CD8-positive, alpha-beta memory T cell (primary cell): Measurements from ENCODE around the gene CISD1. TPM values are rescaled to one million over a fixed set of nuclear protein-coding genes. Genes with fewer than 3 reads are reported as not detected.

ENCODE experiments used
- CTCF ChIA-PET: fragments of 350-600 bp; sonication (Branson Sonifier 250); formaldehyde crosslinking; loops from one replicate; lab custom pipeline; 2021; ENCODE audit warnings: antibody characterized with exemption; lab: Charles Lee
- POLR2A ChIA-PET: fragments of 350-600 bp; sonication (Branson Sonifier 250); formaldehyde crosslinking; loops from one replicate; lab custom pipeline; 2021; ENCODE audit warnings: antibody characterized with exemption; lab: Charles Lee
- DNase-seq, 5 donors: peaks; one replicate each; pipeline versions ENCODE4 v3.0.0 to v3.0.0-alpha.2; 2020 to 2022; ENCODE audit warnings: mixed read lengths in 1 of 5
- H3K27ac ChIP-seq: one replicate; pipeline ENCODE4 v1.7.0; 2013; ENCODE audit warnings: low read depth, mild to moderate bottlenecking, low read length, moderate library complexity
- H3K27me3 ChIP-seq: 2 replicates; pipeline ENCODE4 v1.7.0; 2013; ENCODE audit warnings: low read length, mild to moderate bottlenecking; ENCODE audit not compliant: insufficient read depth, poor library complexity, severe bottlenecking
- H3K36me3 ChIP-seq: 2 replicates; pipeline ENCODE4 v1.7.0; 2013; ENCODE audit warnings: mild to moderate bottlenecking, low read length, moderate library complexity; ENCODE audit not compliant: insufficient read depth
- H3K4me1 ChIP-seq: 2 replicates; pipeline ENCODE4 v1.7.0; 2013; ENCODE audit warnings: mild to moderate bottlenecking, low read length, moderate library complexity; ENCODE audit not compliant: insufficient read depth
- H3K4me3 ChIP-seq: 2 replicates; pipeline ENCODE4 v1.7.0; 2013; ENCODE audit warnings: mild to moderate bottlenecking, low read length
- H3K9me3 ChIP-seq: 2 replicates; pipeline ENCODE4 v1.7.0; 2013; ENCODE audit warnings: mild to moderate bottlenecking, low read length
- H3K27ac Mint-ChIP-seq, 8 donors: one replicate each; pipeline ENCODE4 v1.8.0; 2020 to 2021; ENCODE audit warnings: mixed read lengths in 8 of 8, mild to moderate bottlenecking in 6 of 8, inconsistent platforms in 3 of 8, moderate library complexity in 3 of 8
- H3K27me3 Mint-ChIP-seq, 2 donors: one replicate each; pipeline ENCODE4 v1.8.0; 2020 to 2021; ENCODE audit warnings: mixed read lengths in 2 of 2, mild to moderate bottlenecking in 1 of 2, moderate library complexity in 1 of 2
- H3K36me3 Mint-ChIP-seq, 3 donors: one replicate each; pipeline ENCODE4 v1.8.0; 2020 to 2021; ENCODE audit warnings: mixed read lengths in 3 of 3, inconsistent platforms in 1 of 3, mild to moderate bottlenecking in 1 of 3
- H3K4me1 Mint-ChIP-seq, 3 donors: one replicate each; pipeline ENCODE4 v1.8.0; 2020 to 2021; ENCODE audit warnings: mixed read lengths in 3 of 3, inconsistent platforms in 1 of 3, mild to moderate bottlenecking in 1 of 3
- H3K4me3 Mint-ChIP-seq, 7 donors: one replicate each; pipeline ENCODE4 v1.8.0; 2020 to 2021; ENCODE audit warnings: mixed read lengths in 7 of 7, mild to moderate bottlenecking in 6 of 7, moderate library complexity in 4 of 7, inconsistent platforms in 2 of 7
- H3K9me3 Mint-ChIP-seq, 5 donors: one replicate each; pipeline ENCODE4 v1.8.0; 2020 to 2022; ENCODE audit warnings: mixed read lengths in 5 of 5, mild to moderate bottlenecking in 3 of 5, moderate library complexity in 2 of 5, inconsistent platforms in 1 of 5
- polyA plus RNA-seq: library from polyadenylated mRNA; unstranded; fragments of 300-500 nt; fragmentation: Illumina TruSeq; gene quantifications from one replicate; pipeline ENCODE4 v1.2.3, GENCODE V29; 2021
- total RNA-seq, 2 experiments: library from RNA; stranded (reverse); gene quantifications; one replicate each; pipeline ENCODE4 v1.2.3, GENCODE V29; 2021

CISD1 gene
- total and polyA plus RNA-seq, 3 experiments from 2014 or later: 51.4 to 63.5 (median 55.6) TPM

DNA sequence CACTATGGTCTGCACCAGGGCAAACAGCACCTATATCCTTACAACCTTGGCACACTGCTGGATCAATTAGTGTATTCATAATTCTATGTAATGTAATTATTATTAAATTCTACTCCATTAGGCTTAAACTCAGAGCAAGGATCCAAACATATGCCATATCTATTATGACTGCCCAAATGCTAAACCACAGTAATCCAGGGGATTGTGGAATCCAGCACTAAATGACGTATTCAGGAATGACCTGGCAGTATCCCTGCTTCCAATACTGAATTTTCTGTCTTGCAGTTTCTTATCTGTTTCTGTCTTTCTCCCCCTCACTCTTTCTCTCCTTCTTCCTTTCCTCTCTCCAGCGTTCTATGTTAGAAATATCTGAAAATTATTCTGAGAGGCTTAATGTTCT is 49.4 kb downstream of the CISD1 start:
- CTCF ChIA-PET: no interaction called here

GRCh38 chr10:58319599-58319998 is 50.6 kb downstream of the CISD1 start:
- peaks cover 10 to 12% (median 11%) of the 10 kb centered on the region in 3 donors for H3K4me1 Mint-ChIP-seq
- Histone ChIP-seq H3K9me3 (no peaks in the 10 kb centered on the region), H3K27ac (no peak overlapping the region), H3K4me1 (peaks cover 6% of the 10 kb centered on the region), H3K4me3 (no peak overlapping the region), H3K36me3 (no peaks in the 10 kb centered on the region), H3K27me3 (no peaks in the 10 kb centered on the region)
- ChIA-PET POLR2A (no interaction called here), CTCF (no interaction called here)
- H3K27me3 Mint-ChIP-seq: peaks cover 0 to 5% of the 10 kb centered on the region in 2 donors
- H3K36me3 Mint-ChIP-seq: no peaks in the 10 kb centered on the region
- peaks cover 0 to 2% (median 0%) of the 10 kb centered on the region in 5 donors for H3K9me3 Mint-ChIP-seq
- DNase-seq: no peak
- H3K27ac Mint-ChIP-seq: no peak overlapping the region
- no peak overlapping the region for H3K4me3 Mint-ChIP-seq

More for the DNA sequence above, 49.4 kb downstream of the CISD1 start:
- H3K4me3 Mint-ChIP-seq: no peak overlapping the region
- no peaks in the 10 kb centered on the region for H3K36me3 Mint-ChIP-seq
- H3K9me3 ChIP-seq: no peaks in the 10 kb centered on the region
- POLR2A ChIA-PET: no interaction called here
- peaks cover 0 to 5% of the 10 kb centered on the region in 2 donors for H3K27me3 Mint-ChIP-seq
- H3K36me3 ChIP-seq: no peaks in the 10 kb centered on the region
- H3K27me3 ChIP-seq: no peaks in the 10 kb centered on the region
- peaks cover 0 to 2% (median 0%) of the 10 kb centered on the region in 5 donors for H3K9me3 Mint-ChIP-seq
- H3K4me3 ChIP-seq: no peak overlapping the region
- H3K27ac Mint-ChIP-seq: no peak overlapping the region
- H3K4me1 Mint-ChIP-seq: peaks cover 10 to 12% (median 11%) of the 10 kb centered on the region in 3 donors
- peaks cover 6% of the 10 kb centered on the region for H3K4me1 ChIP-seq
- H3K27ac ChIP-seq: no peak overlapping the region
- DNase-seq: no peak

GRCh38 chr10:58320351-58321049 is 51.5 kb downstream of the CISD1 start:
- peaks cover 10 to 12% (median 11%) of the 10 kb centered on the region in 3 donors for H3K4me1 Mint-ChIP-seq
- H3K4me3 ChIP-seq: no peak overlapping the region

GRCh38 chr10:58322072-58322834 is 53.3 kb downstream of the CISD1 start:
- Mint-ChIP-seq H3K4me1 (peaks cover 10 to 12% (median 11%) of the 10 kb centered on the region in 3 donors), H3K4me3 (no peak overlapping the region), H3K36me3 (peaks cover 0 to 5% (median 0%) of the 10 kb centered on the region in 3 donors), H3K27me3 (peaks cover 0 to 2% of the 10 kb centered on the region in 2 donors), H3K9me3 (peaks cover 0 to 2% (median 0%) of the 10 kb centered on the region in 5 donors), H3K27ac (peak overlapping the region in 1 of 8 donors; percentile 10)
- peaks cover 6% of the 10 kb centered on the region for H3K4me1 ChIP-seq
- no peaks in the 10 kb centered on the region for H3K27me3 ChIP-seq
- POLR2A ChIA-PET: interaction anchor here (0.9 to 1.1 kb wide), 2 partner anchors 55 to 63 kb away, joined by 3 read pairs; partner anchors contain the start of genes IPMK and TFAM
- H3K9me3 ChIP-seq: no peaks in the 10 kb centered on the region
- CTCF ChIA-PET: no interaction called here
- H3K4me3 ChIP-seq: no peak overlapping the region
- no peak for DNase-seq
- no peak overlapping the region for H3K27ac ChIP-seq
- H3K36me3 ChIP-seq: no peaks in the 10 kb centered on the region

More at GRCh38 chr10:58320351-58321049, 51.5 kb downstream of the CISD1 start:
- DNase-seq: no peak
- no peaks in the 10 kb centered on the region for H3K9me3 ChIP-seq
- no peak overlapping the region for H3K27ac ChIP-seq
- no peaks in the 10 kb centered on the region for H3K27me3 ChIP-seq
- POLR2A ChIA-PET: no interaction called here
- Mint-ChIP-seq H3K36me3 (no peaks in the 10 kb centered on the region), H3K27me3 (peaks cover 0 to 2% of the 10 kb centered on the region in 2 donors), H3K9me3 (peaks cover 0 to 2% (median 0%) of the 10 kb centered on the region in 5 donors), H3K27ac (no peak overlapping the region), H3K4me3 (no peak overlapping the region)
- no peaks in the 10 kb centered on the region for H3K36me3 ChIP-seq
- H3K4me1 ChIP-seq: peaks cover 6% of the 10 kb centered on the region
- CTCF ChIA-PET: no interaction called here

DNA sequence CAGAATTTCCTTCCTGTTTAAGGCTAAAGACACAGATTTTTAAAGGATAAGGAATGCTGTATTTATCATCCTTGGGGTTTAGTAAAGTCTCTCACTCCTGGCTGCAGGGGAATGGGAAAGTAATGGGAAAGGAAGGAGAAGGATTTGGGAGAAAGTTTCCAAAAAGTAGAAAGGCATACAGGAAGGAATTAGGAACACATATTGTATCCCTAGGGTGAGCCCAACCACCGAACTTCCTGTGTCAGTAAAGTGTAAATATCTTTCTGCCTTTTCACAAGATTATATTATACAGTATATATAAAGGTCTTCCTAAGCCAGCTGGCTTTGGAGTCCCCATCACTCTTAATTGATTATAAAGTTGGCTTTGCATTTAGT is 53.9 kb downstream of the CISD1 start:
- Histone ChIP-seq H3K4me1 (peaks cover 6% of the 10 kb centered on the region), H3K9me3 (no peaks in the 10 kb centered on the region), H3K27me3 (no peaks in the 10 kb centered on the region), H3K36me3 (no peaks in the 10 kb centered on the region), H3K4me3 (no peak overlapping the region), H3K27ac (no peak overlapping the region)
- Mint-ChIP-seq H3K27ac (peak overlapping the region in 4 of 8 donors; percentile 2 to 71 (median 8)), H3K4me1 (peaks cover 10 to 12% (median 11%) of the 10 kb centered on the region in 3 donors), H3K9me3 (peaks cover 0 to 2% (median 0%) of the 10 kb centered on the region in 5 donors), H3K36me3 (peaks cover 0 to 5% (median 0%) of the 10 kb centered on the region in 3 donors), H3K4me3 (no peak overlapping the region), H3K27me3 (peaks cover 0 to 5% of the 10 kb centered on the region in 2 donors)
- ChIA-PET POLR2A (no interaction called here), CTCF (no interaction called here)
- DNase-seq: no peak

DNA sequence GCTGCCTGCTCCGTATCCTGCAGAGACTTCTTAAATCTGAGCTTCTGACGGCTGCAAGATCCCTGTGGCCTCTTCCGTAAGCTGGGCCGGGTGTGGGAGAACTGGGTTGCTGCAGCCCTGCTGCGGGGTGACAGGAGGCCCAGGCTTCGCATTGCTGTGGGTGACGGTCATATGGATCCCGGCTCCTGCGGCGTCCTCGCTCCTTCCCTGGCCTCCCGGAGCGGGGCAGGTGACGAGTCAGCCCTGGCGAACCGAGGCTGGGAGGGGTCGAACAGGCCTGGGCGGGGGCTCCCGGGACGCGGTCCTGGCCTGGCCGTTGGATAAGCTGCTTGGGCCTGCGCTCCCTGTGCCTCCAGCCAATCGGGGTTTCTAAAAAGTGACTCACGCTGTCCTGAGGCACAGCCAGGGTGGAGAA is 58.0 kb downstream of the CISD1 start:
- Mint-ChIP-seq H3K4me3 (no peak overlapping the region), H3K27me3 (peaks cover 15 to 16% of the 10 kb centered on the region in 2 donors), H3K4me1 (peaks cover 10 to 12% (median 11%) of the 10 kb centered on the region in 3 donors), H3K9me3 (no peaks in the 10 kb centered on the region), H3K36me3 (peaks cover 0 to 5% (median 0%) of the 10 kb centered on the region in 3 donors), H3K27ac (no peak overlapping the region)
- no peaks in the 10 kb centered on the region for H3K27me3 ChIP-seq
- no peak for DNase-seq
- H3K9me3 ChIP-seq: no peaks in the 10 kb centered on the region
- no peak overlapping the region for H3K4me3 ChIP-seq
- ChIA-PET POLR2A (no interaction called here), CTCF (interaction anchor here (0.8 to 1.7 kb wide), 2 partner anchors 27 to 36 kb away, joined by 3 to 4 read pairs; no protein-coding TSS in a partner anchor)
- no peak overlapping the region for H3K27ac ChIP-seq
- no peaks in the 10 kb centered on the region for H3K36me3 ChIP-seq
- peaks cover 6% of the 10 kb centered on the region for H3K4me1 ChIP-seq

GRCh38 chr10:58328233-58328632 is 59.3 kb downstream of the CISD1 start:
- POLR2A ChIA-PET: no interaction called here
- no peaks in the 10 kb centered on the region for H3K9me3 Mint-ChIP-seq
- no peak overlapping the region for H3K4me3 Mint-ChIP-seq
- no peak overlapping the region for H3K27ac ChIP-seq
- no peak overlapping the region for H3K27ac Mint-ChIP-seq
- no peaks in the 10 kb centered on the region for H3K27me3 ChIP-seq
- H3K4me3 ChIP-seq: no peak overlapping the region
- peaks cover 15 to 25% of the 10 kb centered on the region in 2 donors for H3K27me3 Mint-ChIP-seq
- no peaks in the 10 kb centered on the region for H3K4me1 ChIP-seq
- no peaks in the 10 kb centered on the region for H3K36me3 ChIP-seq
- no peak for DNase-seq
- CTCF ChIA-PET: no interaction called here
- no peaks in the 10 kb centered on the region for H3K9me3 ChIP-seq
- H3K4me1 Mint-ChIP-seq: peaks cover 0 to under 1% (median under 1%) of the 10 kb centered on the region in 3 donors
- peaks cover 0 to 5% (median 0%) of the 10 kb centered on the region in 3 donors for H3K36me3 Mint-ChIP-seq

DNA sequence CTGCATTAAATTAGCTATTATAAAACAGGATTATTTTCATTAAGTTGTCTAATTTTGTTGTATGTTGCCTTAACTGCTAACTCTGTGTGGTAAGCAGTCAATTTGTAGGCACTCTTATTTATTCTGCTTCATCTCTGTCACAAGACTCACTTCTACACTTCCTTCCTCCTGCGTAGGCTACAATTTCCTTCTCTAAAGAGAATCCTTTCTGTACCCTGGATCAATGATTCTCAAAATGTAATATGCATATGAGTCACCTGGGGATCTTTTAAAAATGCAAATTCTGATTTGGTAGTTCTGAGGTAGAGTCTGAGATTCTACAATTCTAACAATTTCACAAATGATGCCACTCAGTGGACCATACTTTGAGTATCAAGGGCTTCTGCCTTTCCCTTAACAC is 61.5 kb downstream of the CISD1 start:
- peaks cover 5% of the 10 kb centered on the region for H3K4me1 ChIP-seq
- DNase-seq: no peak
- Mint-ChIP-seq H3K4me3 (no peak overlapping the region), H3K4me1 (peaks cover 3 to 7% (median 7%) of the 10 kb centered on the region in 3 donors), H3K9me3 (no peaks in the 10 kb centered on the region), H3K27ac (no peak overlapping the region), H3K27me3 (peaks cover 16 to 25% of the 10 kb centered on the region in 2 donors), H3K36me3 (peaks cover 0 to 5% (median 2%) of the 10 kb centered on the region in 3 donors)
- no peaks in the 10 kb centered on the region for H3K27me3 ChIP-seq
- ChIA-PET CTCF (no interaction called here), POLR2A (no interaction called here)
- no peaks in the 10 kb centered on the region for H3K9me3 ChIP-seq
- no peaks in the 10 kb centered on the region for H3K36me3 ChIP-seq
- no peak overlapping the region for H3K4me3 ChIP-seq
- no peak overlapping the region for H3K27ac ChIP-seq
